IMR-90 (cell line): ENCODE measurements around the gene PTGES. TPM values are rescaled to one million over a fixed set of nuclear protein-coding genes. Genes with fewer than 3 reads are reported as not detected.
A peak's percentile ranks its signal among the peaks of the same experiment; 100 is the strongest.

Experiments
- ATAC-seq: fragments of 200-7000 bp; cut with Tn5 transposase; 2 replicates; pipeline ENCODE4 v1.9.1; 2020; ENCODE audit warnings: low read depth, mild to moderate bottlenecking, moderate library complexity
- BruUV-seq: library from RNA; stranded (reverse); fragments of 400-500 nt; replicated peaks from 2 replicates; lab custom pipeline; 2021; lab: Mats Ljungman, UMichigan
- CTCF ChIA-PET: fragments of 300-600 bp; formaldehyde crosslinking; extraction: SDS; loops from one replicate; lab custom pipeline; 2021; ENCODE audit warnings: antibody characterized with exemption; lab: Yijun Ruan, JAX
- POLR2A ChIA-PET: fragments of 300-600 bp; sonication (Branson Sonifier 250); formaldehyde crosslinking; loops from one replicate; lab custom pipeline; 2022; ENCODE audit warnings: antibody characterized with exemption; ENCODE audit not compliant: unreplicated experiment; lab: Charles Lee
- DNase-seq: peaks from one replicate; pipeline ENCODE4 v3.0.0; 2013
- H2AFZ ChIP-seq: replicated peaks from 2 replicates; pipeline ENCODE3; 2013; ENCODE audit warnings: low read length, mild to moderate bottlenecking; ENCODE audit not compliant: poor library complexity
- H2AK5ac ChIP-seq: 2 replicates; pipeline ENCODE4 v1.6.1; 2013; ENCODE audit warnings: low read depth, low read length, inconsistent platforms
- H2AK9ac ChIP-seq: replicated peaks from 2 replicates; pipeline ENCODE3; 2013; ENCODE audit warnings: mild to moderate bottlenecking, low read depth, low read length, moderate library complexity; ENCODE audit not compliant: poor library complexity
- H2BK120ac ChIP-seq: 2 replicates; pipeline ENCODE4 v1.6.1; 2013; ENCODE audit warnings: low read depth, low read length, inconsistent platforms
- H2BK15ac ChIP-seq: 3 replicates; pipeline ENCODE4 v1.6.1; 2013; ENCODE audit warnings: low read depth, low read length, inconsistent platforms
- H2BK20ac ChIP-seq: 2 replicates; pipeline ENCODE4 v1.6.1; 2013; ENCODE audit warnings: low read depth, mild to moderate bottlenecking, inconsistent platforms, low read length, moderate library complexity
- H2BK5ac ChIP-seq: 2 replicates; pipeline ENCODE4 v1.6.1; 2013; ENCODE audit warnings: mild to moderate bottlenecking, low read depth, low read length, inconsistent platforms; ENCODE audit not compliant: poor library complexity, severe bottlenecking
- H3K14ac ChIP-seq: replicated peaks from 2 replicates; pipeline ENCODE4 v1.6.1; 2013; ENCODE audit warnings: low read depth, low read length, inconsistent platforms
- H3K18ac ChIP-seq: 2 replicates; pipeline ENCODE4 v1.6.1; 2013; ENCODE audit warnings: low read depth, low read length, control low read depth
- H3K23ac ChIP-seq: 2 replicates; pipeline ENCODE4 v1.6.1; 2013; ENCODE audit warnings: low read depth, low read length, inconsistent platforms
- H3K27ac ChIP-seq: 2 replicates; pipeline ENCODE4 v1.5.1; 2013; ENCODE audit warnings: mild to moderate bottlenecking, control low read depth, low read length; ENCODE audit not compliant: insufficient read depth
- H3K27me3 ChIP-seq: 2 replicates; pipeline ENCODE4 v1.6.1; 2013; ENCODE audit warnings: low read length; ENCODE audit not compliant: control insufficient read depth, insufficient read depth
- H3K36me3 ChIP-seq: 2 replicates; pipeline ENCODE4 v1.6.1; 2013; ENCODE audit warnings: low read length, mixed read lengths; ENCODE audit not compliant: control insufficient read depth, insufficient read depth
- H3K4ac ChIP-seq: 2 replicates; pipeline ENCODE4 v1.6.1; 2013; ENCODE audit warnings: low read depth, low read length, inconsistent platforms
- H3K4me1 ChIP-seq: 2 replicates; pipeline ENCODE4 v1.6.1; 2013; ENCODE audit warnings: low read length, mixed read lengths; ENCODE audit not compliant: control insufficient read depth, insufficient read depth
- H3K4me2 ChIP-seq: 2 replicates; pipeline ENCODE4 v1.6.1; 2013; ENCODE audit warnings: low read depth, mild to moderate bottlenecking, control low read depth, low read length, moderate library complexity
- H3K4me3 ChIP-seq: 2 replicates; pipeline ENCODE4 v1.5.1; 2013; ENCODE audit warnings: low read depth, mild to moderate bottlenecking, control low read depth, low read length, moderate library complexity; ENCODE audit not compliant: insufficient read depth
- H3K56ac ChIP-seq: 2 replicates; pipeline ENCODE4 v1.6.1; 2013; ENCODE audit warnings: low read length, inconsistent platforms; ENCODE audit not compliant: insufficient read depth; ENCODE audit errors: extremely low read depth
- H3K79me1 ChIP-seq, 2 experiments: 2 replicates each; pipeline ENCODE4 v1.6.1; 2013; ENCODE audit warnings: low read length in 2 of 2, inconsistent platforms in 1 of 2, low read depth in 1 of 2
- H3K9ac ChIP-seq: 2 replicates; pipeline ENCODE4 v1.6.1; 2013; ENCODE audit warnings: low read depth, low read length, control low read depth
- H3K9me1 ChIP-seq: 2 replicates; pipeline ENCODE4 v1.6.1; 2013; ENCODE audit warnings: low read length, inconsistent platforms; ENCODE audit not compliant: insufficient read depth
- H3K9me3 ChIP-seq: 2 replicates; pipeline ENCODE4 v1.6.1; 2013; ENCODE audit warnings: low read length; ENCODE audit not compliant: control insufficient read depth, insufficient read depth
- H4K20me1 ChIP-seq: 2 replicates; pipeline ENCODE4 v1.6.1; 2013; ENCODE audit warnings: low read length, inconsistent platforms; ENCODE audit not compliant: insufficient read depth
- H4K5ac ChIP-seq: 2 replicates; pipeline ENCODE4 v1.6.1; 2013; ENCODE audit warnings: mild to moderate bottlenecking, low read depth, low read length, control low read depth
- H4K8ac ChIP-seq, 2 experiments: 2 replicates each; pipeline ENCODE4 v1.6.1; 2013; ENCODE audit warnings: low read depth in 2 of 2, low read length in 2 of 2, control low read depth in 1 of 2, inconsistent platforms in 1 of 2
- H4K91ac ChIP-seq: 2 replicates; pipeline ENCODE4 v1.6.1; 2013; ENCODE audit warnings: low read depth, low read length, inconsistent platforms; ENCODE audit not compliant: insufficient read depth
- BHLHE40 ChIP-seq: fragments of 150-350 bp; IDR thresholded peaks from 2 replicates; pipeline ENCODE4 v1.6.1; 2016; ENCODE audit warnings: mild to moderate bottlenecking, low read depth, low read length
- CEBPB ChIP-seq: IDR thresholded peaks from 2 replicates; pipeline ENCODE4 v1.6.1; 2012; ENCODE audit warnings: low read depth, low read length, improper control_type of control experiment
- FOS ChIP-seq: fragments of 150-350 bp; IDR thresholded peaks from 2 replicates; pipeline ENCODE4 v1.6.1; 2016; ENCODE audit warnings: low read depth, low read length
- MAFK ChIP-seq: IDR thresholded peaks from 2 replicates; pipeline ENCODE4 v1.6.1; 2012; ENCODE audit warnings: low read depth, low read length, improper control_type of control experiment
- MAZ ChIP-seq: IDR thresholded peaks from 2 replicates; pipeline ENCODE4 v1.6.1; 2012; ENCODE audit warnings: low read depth, mild to moderate bottlenecking, low read length, improper control_type of control experiment, moderate library complexity, borderline replicate concordance
- MXI1 ChIP-seq: IDR thresholded peaks from 2 replicates; pipeline ENCODE4 v1.6.1; 2012; ENCODE audit warnings: low read depth, mild to moderate bottlenecking, low read length, moderate library complexity, borderline replicate concordance
- POLR2A ChIP-seq: IDR thresholded peaks from 2 replicates; pipeline ENCODE4 v1.6.1; 2012; ENCODE audit warnings: mild to moderate bottlenecking, low read depth, low read length
- RFX5 ChIP-seq: IDR thresholded peaks from 2 replicates; pipeline ENCODE4 v1.8.0; 2012; ENCODE audit warnings: low read depth, mild to moderate bottlenecking, low read length, moderate library complexity
- SMC3 ChIP-seq: fragments of 150-350 bp; IDR thresholded peaks from 2 replicates; pipeline ENCODE4 v1.6.1; 2016; ENCODE audit warnings: low read depth, mild to moderate bottlenecking, antibody characterized with exemption, low read length, moderate library complexity
- WGBS, 2 experiments: methylation state at CpG; one replicate each; pipeline versions ENCODE4 v1.1.5 to v1.1.7; 2013; ENCODE audit warnings: missing lambda C conversion rate in 2 of 2; ENCODE audit not compliant: insufficient read length in 1 of 2; ENCODE audit errors: extremely low coverage in 2 of 2; 5-methylcytosine and 5-hydroxymethylcytosine counted together
- dilution Hi-C: fragments of 300-500 bp; cut with HindIII; formaldehyde crosslinking; loops from one replicate; pipeline ENCODE4 v1.14.3; 2018; ENCODE audit warnings: low sequenced_read_pairs; ENCODE audit not compliant: unreplicated experiment
- in situ Hi-C: fragments of 300-500 bp; cut with MboI; formaldehyde crosslinking; loops from 3 replicates; pipeline ENCODE4 v1.14.3; 2019; ENCODE audit warnings: low sequenced_read_pairs, inconsistent platforms, mixed read lengths
- intact Hi-C: fragments of 100-400 bp; cut with micrococcal nuclease; formaldehyde crosslinking; loops from 2 replicates; pipeline ENCODE4 v1.10.0; 2022
- polyA plus RNA-seq, 3 experiments: library from polyadenylated mRNA; depleted of rRNA; stranded (reverse); fragments of >200 nt; gene quantifications; 2 replicates each; pipeline ENCODE4 v1.2.3, GENCODE V29; 2012; ENCODE audit warnings: low replicate concordance in 1 of 3
- total RNA-seq: library from RNA; depleted of rRNA; stranded (reverse); fragments of >200 nt; gene quantifications from 2 replicates; pipeline ENCODE4 v1.2.3, GENCODE V29; 2012
- TF ChIP-seq, protein P1 (sequence below): conservative IDR thresholded peaks from 2 replicates; pipeline ENCODE4 v1.5.1; 2012; ENCODE audit warnings: mild to moderate bottlenecking, low read depth, low read length, improper control_type of control experiment
- TF ChIP-seq, protein P2 (sequence below): fragments of 150-350 bp; IDR thresholded peaks from 2 replicates; pipeline ENCODE4 v1.6.1; 2017; ENCODE audit warnings: mild to moderate bottlenecking, antibody characterized with exemption, low read length, low read depth
- TF ChIP-seq, protein P3 (sequence below): fragments of 150-350 bp; IDR thresholded peaks from 2 replicates; pipeline ENCODE4 v1.6.1; 2016; ENCODE audit warnings: low read depth, mild to moderate bottlenecking, low read length, moderate library complexity, borderline replicate concordance

Gene PTGES
- total and polyA plus RNA-seq, 2 of the 4 experiments (the other 2 are of a cell fraction) = 3.2 to 6.3 TPM

GRCh38 chr9:129726322-129727160 lies 26.3 kb downstream of the PTGES start:
- Histone ChIP-seq H2BK15ac (0 out of 3 replicates have a peak overlapping the region, but pooled peaks have one; percentile 31), H2BK120ac (peak overlapping the region; percentile 83), H2AK5ac (peak overlapping the region; percentile 48; the same call in 1 of the 2 replicates), H3K9me3 (no peaks in the 10 kb centered on the region), H3K4me1 (peaks cover 8% of the 10 kb centered on the region; the same call in 1 of the 2 replicates), H3K4me3 (no peak overlapping the region), H3K27me3 (no peaks in the 10 kb centered on the region), H4K20me1 (no peaks in the 10 kb centered on the region; the same call in 1 of the 2 replicates), H4K8ac (peak overlapping the region; percentile 15 to 47; a peak in 3 of 4 replicates), H2AFZ (peak overlapping the region; percentile 68), H3K9ac (no peak overlapping the region), H2BK5ac (no peak overlapping the region), H3K14ac (peak overlapping the region; percentile 54; the same call in 1 of the 2 replicates), H4K5ac (peak overlapping the region; percentile 47), H2BK20ac (peak overlapping the region; percentile 43; the same call in 1 of the 2 replicates), H3K18ac (peak overlapping the region; percentile 6; the same call in 1 of the 2 replicates), H3K9me1 (peaks cover 11% of the 10 kb centered on the region; the same call in 1 of the 2 replicates), H4K91ac (peak overlapping the region; percentile 27; the same call in 1 of the 2 replicates), H3K4ac (peak overlapping the region; percentile 77), H3K27ac (peak overlapping the region; percentile 42; the same call in 1 of the 2 replicates), H3K23ac (peak overlapping the region; percentile 37; the same call in 1 of the 2 replicates), H3K36me3 (peaks cover 16% of the 10 kb centered on the region), H3K56ac (0 out of 2 replicates have a peak overlapping the region, but pooled peaks have one; percentile 11), H3K4me2 (peak overlapping the region; percentile 18), H2AK9ac (peak overlapping the region; percentile 20), H3K79me1 (no peaks in the 10 kb centered on the region; a peak in 2 of 4 replicates)
- intact Hi-C loops = loop anchor here (1.0 kb wide), 1 partner anchor 84 kb away; the partner anchor contains the start of gene ASB6
- no TSS peak for BruUV-seq
- dilution Hi-C loops = no loop called here
- whole genome bisulfite sequencing, 2 experiments = 0% methylated on average over 2 of the region's 23 CpGs; no CpG with 5 or more reads in 1 of the 2 experiments
- ATAC-seq (peak; percentile 96), DNase-seq (peak; percentile 78)
- ChIA-PET CTCF (interaction anchor here (0.7 to 4.9 kb wide), 11 partner anchors 9 to 84 kb away, joined by 3 to 13 read pairs (median 7); no protein-coding TSS in a partner anchor), POLR2A (interaction anchor here (0.6 to 0.7 kb wide), 4 partner anchors 29 to 440 kb away, joined by 3 to 17 read pairs (median 4); no protein-coding TSS in a partner anchor)
- in situ Hi-C loops = no loop called here
- TF ChIP-seq FOS (no peak), MAFK (no peak), RFX5 (no peak), SMC3 (peak; percentile 81), POLR2A (no peak), MXI1 (no peak), CEBPB (no peak), BHLHE40 (no peak), MAZ (0 out of 2 replicates have a peak, but pooled peaks have one; percentile 46)
- TF ChIP-seq, protein P1, sequence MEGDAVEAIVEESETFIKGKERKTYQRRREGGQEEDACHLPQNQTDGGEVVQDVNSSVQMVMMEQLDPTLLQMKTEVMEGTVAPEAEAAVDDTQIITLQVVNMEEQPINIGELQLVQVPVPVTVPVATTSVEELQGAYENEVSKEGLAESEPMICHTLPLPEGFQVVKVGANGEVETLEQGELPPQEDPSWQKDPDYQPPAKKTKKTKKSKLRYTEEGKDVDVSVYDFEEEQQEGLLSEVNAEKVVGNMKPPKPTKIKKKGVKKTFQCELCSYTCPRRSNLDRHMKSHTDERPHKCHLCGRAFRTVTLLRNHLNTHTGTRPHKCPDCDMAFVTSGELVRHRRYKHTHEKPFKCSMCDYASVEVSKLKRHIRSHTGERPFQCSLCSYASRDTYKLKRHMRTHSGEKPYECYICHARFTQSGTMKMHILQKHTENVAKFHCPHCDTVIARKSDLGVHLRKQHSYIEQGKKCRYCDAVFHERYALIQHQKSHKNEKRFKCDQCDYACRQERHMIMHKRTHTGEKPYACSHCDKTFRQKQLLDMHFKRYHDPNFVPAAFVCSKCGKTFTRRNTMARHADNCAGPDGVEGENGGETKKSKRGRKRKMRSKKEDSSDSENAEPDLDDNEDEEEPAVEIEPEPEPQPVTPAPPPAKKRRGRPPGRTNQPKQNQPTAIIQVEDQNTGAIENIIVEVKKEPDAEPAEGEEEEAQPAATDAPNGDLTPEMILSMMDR = peak; percentile 88
- TF ChIP-seq, protein P2, sequence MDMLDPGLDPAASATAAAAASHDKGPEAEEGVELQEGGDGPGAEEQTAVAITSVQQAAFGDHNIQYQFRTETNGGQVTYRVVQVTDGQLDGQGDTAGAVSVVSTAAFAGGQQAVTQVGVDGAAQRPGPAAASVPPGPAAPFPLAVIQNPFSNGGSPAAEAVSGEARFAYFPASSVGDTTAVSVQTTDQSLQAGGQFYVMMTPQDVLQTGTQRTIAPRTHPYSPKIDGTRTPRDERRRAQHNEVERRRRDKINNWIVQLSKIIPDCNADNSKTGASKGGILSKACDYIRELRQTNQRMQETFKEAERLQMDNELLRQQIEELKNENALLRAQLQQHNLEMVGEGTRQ = no peak
- TF ChIP-seq, protein P3, sequence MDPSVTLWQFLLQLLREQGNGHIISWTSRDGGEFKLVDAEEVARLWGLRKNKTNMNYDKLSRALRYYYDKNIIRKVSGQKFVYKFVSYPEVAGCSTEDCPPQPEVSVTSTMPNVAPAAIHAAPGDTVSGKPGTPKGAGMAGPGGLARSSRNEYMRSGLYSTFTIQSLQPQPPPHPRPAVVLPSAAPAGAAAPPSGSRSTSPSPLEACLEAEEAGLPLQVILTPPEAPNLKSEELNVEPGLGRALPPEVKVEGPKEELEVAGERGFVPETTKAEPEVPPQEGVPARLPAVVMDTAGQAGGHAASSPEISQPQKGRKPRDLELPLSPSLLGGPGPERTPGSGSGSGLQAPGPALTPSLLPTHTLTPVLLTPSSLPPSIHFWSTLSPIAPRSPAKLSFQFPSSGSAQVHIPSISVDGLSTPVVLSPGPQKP = no peak
